ENCODE results near the gene NKTR.

NKTR gene

GRCh38 chr3:42697289-42698051, 97.0 kb downstream of the NKTR start:
- no peak for DNase-seq
